ENCODE measurements around the gene POMP. TPM values are rescaled to one million over a fixed set of nuclear protein-coding genes. Genes with fewer than 3 reads are reported as not detected.

The POMP gene, protein sequence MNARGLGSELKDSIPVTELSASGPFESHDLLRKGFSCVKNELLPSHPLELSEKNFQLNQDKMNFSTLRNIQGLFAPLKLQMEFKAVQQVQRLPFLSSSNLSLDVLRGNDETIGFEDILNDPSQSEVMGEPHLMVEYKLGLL
- total RNA-seq, result 100 to 1,000 TPM; 107 to 132 TPM

DNA sequence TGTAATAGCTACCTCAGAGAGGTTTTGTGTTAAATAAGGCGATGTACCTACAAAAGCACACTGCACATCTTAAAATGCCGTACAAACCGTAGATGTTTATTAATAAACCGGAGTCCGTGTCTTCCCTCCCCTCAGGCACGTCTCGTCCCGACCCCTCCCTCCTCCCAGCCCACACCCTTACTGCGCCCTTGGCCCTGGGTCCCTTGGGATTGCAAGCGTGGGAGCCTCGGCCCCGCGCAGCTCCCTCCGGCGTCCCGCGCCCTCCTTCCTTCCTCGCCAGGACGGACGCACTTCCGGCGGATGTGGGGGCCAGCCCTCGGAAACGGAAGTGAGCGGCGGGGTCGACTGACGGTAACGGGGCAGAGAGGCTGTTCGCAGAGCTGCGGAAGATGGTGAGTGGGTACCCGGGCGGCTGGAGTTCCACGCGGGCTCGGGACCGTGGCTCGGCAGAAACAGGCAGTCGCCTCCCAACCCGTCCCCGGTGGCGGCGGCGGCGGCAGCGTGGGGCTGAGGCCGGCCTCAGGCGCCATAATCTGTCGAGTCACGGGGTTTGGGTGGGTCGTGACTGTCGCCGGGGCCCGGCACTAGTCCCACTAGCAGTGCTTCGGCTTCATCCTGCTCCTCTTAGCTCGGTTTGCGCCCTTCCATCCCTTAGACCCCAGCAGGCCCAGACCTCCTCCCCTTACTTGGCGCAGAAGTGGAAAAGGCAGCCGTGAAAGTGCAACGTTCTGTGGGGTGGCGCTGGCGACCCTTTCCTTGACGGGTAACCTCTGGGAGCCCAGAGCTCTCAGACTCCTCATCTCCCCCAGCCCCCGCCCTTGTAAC lies at the start of gene POMP:
POMP (plus strand) TSS at position 335 of the 825 bp plus-strand sequence; CDS start at position 390, 55 bp downstream.
- ATAC-seq, result peak; percentile 88
- H3K9me3 Mint-ChIP-seq (ENCODE audit: low read depth), result no peaks in the 10 kb centered on the region
- CTCF ChIA-PET, result interaction anchor here (0.6 to 2.0 kb wide), 7 partner anchors 16 to 331 kb away, joined by 3 to 8 read pairs (median 3); no protein-coding TSS in a partner anchor
- DNase-seq, result peak; percentile 95
- intact Hi-C loops (cut with DNase I, micrococcal nuclease), result loop anchor here (1.0 to 10.0 kb wide), 14 partner anchors 23 to 1234 kb away; partner anchors contain the start of genes PAN3 (in 2 of the 2), SLC46A3 (in 2 of the 2), GTF3A (in 1 of the 2) and LNX2 (in 1 of the 2)
- H3K27ac Mint-ChIP-seq, result peak within 1 kb of the TSS; percentile 98
- POLR2A ChIA-PET, result interaction anchor here (0.5 to 1.6 kb wide), 6 partner anchors 10 to 600 kb away, joined by 3 to 5 read pairs (median 4); no protein-coding TSS in a partner anchor
- H3K4me3 Mint-ChIP-seq, result peak within 1 kb of the TSS; percentile 99
- peaks cover 53% of the 10 kb centered on the region for H3K36me3 Mint-ChIP-seq (ENCODE audit: low read depth)
- peaks cover 59% of the 10 kb centered on the region for H3K4me1 Mint-ChIP-seq
- H3K27me3 Mint-ChIP-seq, result no peaks in the 10 kb centered on the region

DNA sequence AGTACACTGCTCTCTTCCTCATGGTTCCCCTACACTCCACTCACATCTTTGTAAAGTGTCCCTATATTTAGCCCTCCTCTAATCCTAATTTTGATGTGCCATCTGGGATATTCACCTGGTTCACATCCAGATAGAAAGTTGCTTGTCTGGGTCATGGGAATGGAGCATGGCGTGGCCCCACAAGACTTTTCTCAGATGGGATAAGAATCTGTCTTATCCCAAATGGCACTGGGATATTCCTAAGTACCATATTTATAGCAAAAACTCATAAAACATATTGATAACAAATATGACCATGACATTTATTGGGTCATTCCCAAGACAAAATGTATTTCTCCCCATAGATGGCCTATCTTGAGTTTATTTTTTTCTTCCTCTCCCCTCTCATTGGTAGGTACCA lies 49.5 kb upstream of the POMP start:
- no peak overlapping the region for H3K27ac Mint-ChIP-seq
- H3K4me1 Mint-ChIP-seq, result peaks cover 35% of the 10 kb centered on the region
- no peaks in the 10 kb centered on the region for H3K9me3 Mint-ChIP-seq (ENCODE audit: low read depth)
- no peak for ATAC-seq
- H3K36me3 Mint-ChIP-seq (ENCODE audit: low read depth), result no peaks in the 10 kb centered on the region
- H3K27me3 Mint-ChIP-seq, result no peaks in the 10 kb centered on the region
- intact Hi-C loops (cut with DNase I, micrococcal nuclease), result no loop called here
- no peak overlapping the region for H3K4me3 Mint-ChIP-seq
- CTCF ChIA-PET, result no interaction called here
- POLR2A ChIA-PET, result no interaction called here
- DNase-seq, result no peak

DNA sequence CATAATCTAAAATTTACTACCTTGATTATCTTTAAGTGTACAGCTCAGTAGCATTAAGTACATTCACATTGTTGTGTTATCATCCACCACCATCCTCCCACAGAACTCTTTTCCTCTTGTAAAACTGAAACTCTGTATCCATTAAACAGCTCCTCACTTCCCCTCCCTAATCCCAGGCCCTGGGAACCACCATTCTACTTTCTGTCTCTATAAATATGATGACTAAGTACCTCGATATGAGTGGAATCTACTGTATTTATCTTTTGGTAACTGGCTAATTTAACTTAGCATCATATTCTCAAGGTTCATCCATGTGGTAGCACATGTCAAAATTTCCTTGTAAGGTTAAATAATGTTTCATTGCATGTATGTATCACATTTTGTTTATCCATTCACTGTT lies 49.0 kb upstream of the POMP start:
- ChIA-PET CTCF (interaction anchor here (0.7 kb wide), 1 partner anchor 9 kb away, joined by 3 read pairs; no protein-coding TSS in a partner anchor), POLR2A (no interaction called here)
- Mint-ChIP-seq H3K4me3 (no peak overlapping the region), H3K27ac (no peak overlapping the region), H3K9me3 (ENCODE audit: low read depth) (no peaks in the 10 kb centered on the region), H3K4me1 (peaks cover 35% of the 10 kb centered on the region), H3K27me3 (no peaks in the 10 kb centered on the region), H3K36me3 (ENCODE audit: low read depth) (no peaks in the 10 kb centered on the region)
- no peak for DNase-seq
- ATAC-seq, result no peak
- intact Hi-C loops (cut with DNase I, micrococcal nuclease), result loop anchor here in 1 of 2 experiments (2.0 kb wide), 2 partner anchors 49 to 69 kb away; partner anchors contain the start of gene POMP

DNA sequence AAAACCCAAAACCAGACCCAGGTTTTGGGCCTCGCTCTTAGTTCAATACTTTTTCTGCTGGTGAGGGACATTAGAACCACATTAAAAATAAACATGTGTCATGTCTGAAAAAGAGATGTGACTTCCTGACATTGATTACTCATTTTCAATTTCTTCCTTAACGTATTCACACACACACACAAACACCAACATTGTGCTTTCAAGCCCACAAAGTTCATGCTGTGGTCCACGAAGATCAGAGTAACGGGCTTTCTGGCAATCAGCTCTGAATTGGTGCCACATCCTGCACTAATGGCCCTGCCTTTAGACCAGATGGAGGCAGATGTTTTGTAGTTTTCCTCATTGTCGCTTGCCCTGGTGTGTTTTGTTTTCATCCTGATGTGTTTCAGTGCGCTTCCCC lies 47.9 kb upstream of the POMP start:
- ChIA-PET CTCF (no interaction called here), POLR2A (interaction anchor here (0.6 kb wide), 2 partner anchors 50 to 745 kb away, joined by 3 read pairs; no protein-coding TSS in a partner anchor)
- DNase-seq (peak; percentile 28), ATAC-seq (peak; percentile 68)
- H3K36me3 Mint-ChIP-seq (ENCODE audit: low read depth), result no peaks in the 10 kb centered on the region
- intact Hi-C loops (cut with DNase I, micrococcal nuclease), result loop anchor here in 1 of 2 experiments (2.0 kb wide), 2 partner anchors 48 to 70 kb away; partner anchors contain the start of gene POMP
- no peaks in the 10 kb centered on the region for H3K9me3 Mint-ChIP-seq (ENCODE audit: low read depth)
- H3K4me1 Mint-ChIP-seq, result peaks cover 35% of the 10 kb centered on the region
- H3K27ac Mint-ChIP-seq, result peak overlapping the region; percentile 82
- H3K4me3 Mint-ChIP-seq, result no peak overlapping the region
- no peaks in the 10 kb centered on the region for H3K27me3 Mint-ChIP-seq

DNA sequence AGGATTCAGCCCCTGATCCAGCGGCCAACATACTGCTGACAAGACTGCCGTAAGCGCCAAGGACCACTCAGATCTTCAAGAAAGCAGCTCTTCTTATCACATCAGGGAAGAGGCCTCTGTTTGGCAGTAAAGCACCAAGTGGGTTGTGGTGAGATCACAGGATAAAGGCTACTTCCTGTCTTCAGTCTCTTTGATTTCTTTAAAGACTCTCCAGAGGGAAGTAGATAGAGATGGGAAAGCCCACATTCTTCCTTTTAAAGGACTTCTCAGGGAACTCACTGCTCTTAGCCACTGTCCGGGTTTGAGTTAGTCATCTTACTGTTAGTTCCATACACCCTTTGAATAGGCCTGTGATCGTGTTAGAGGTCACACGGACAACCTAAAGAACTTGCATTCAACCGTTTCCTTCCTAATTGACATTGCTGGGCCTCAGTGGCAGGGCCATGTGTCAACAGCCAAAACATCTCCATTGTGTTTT lies 47.2 kb upstream of the POMP start:
- peak overlapping the region; percentile 82 for H3K27ac Mint-ChIP-seq

DNA sequence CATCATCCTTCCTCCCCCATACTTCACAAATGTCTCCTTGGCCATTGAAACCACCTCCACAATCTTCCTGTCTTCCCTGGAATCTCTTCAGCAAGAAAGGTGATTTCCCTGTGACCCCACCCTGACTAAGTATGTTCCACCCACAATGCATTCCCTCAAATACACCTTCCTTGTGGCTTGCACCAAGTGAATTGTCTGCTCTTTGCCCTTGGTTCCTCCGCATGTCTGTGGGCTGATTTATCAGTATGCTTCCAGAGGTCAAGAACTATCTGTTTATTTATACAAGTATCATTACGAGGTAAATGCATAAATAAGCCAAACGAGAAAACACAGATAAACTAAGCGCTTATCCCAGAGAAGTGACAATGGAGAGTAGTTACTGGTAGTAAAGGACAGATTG lies 45.4 kb upstream of the POMP start:
- intact Hi-C loops (cut with DNase I, micrococcal nuclease), result no loop called here
- Mint-ChIP-seq H3K4me1 (peaks cover 35% of the 10 kb centered on the region), H3K9me3 (ENCODE audit: low read depth) (no peaks in the 10 kb centered on the region), H3K27me3 (peaks cover 2% of the 10 kb centered on the region), H3K36me3 (ENCODE audit: low read depth) (no peaks in the 10 kb centered on the region), H3K27ac (peak overlapping the region; percentile 6), H3K4me3 (no peak overlapping the region)
- ChIA-PET CTCF (no interaction called here), POLR2A (no interaction called here)
- no peak for ATAC-seq
- DNase-seq, result no peak

More for the DNA sequence above, 47.2 kb upstream of the POMP start:
- Mint-ChIP-seq H3K4me1 (peaks cover 35% of the 10 kb centered on the region), H3K4me3 (no peak overlapping the region), H3K9me3 (ENCODE audit: low read depth) (no peaks in the 10 kb centered on the region), H3K27me3 (peaks cover 1% of the 10 kb centered on the region), H3K36me3 (ENCODE audit: low read depth) (no peaks in the 10 kb centered on the region)
- ChIA-PET POLR2A (interaction anchor here (0.6 kb wide), 2 partner anchors 50 to 745 kb away, joined by 3 read pairs; no protein-coding TSS in a partner anchor), CTCF (no interaction called here)
- DNase-seq, result peak; percentile 24
- intact Hi-C loops (cut with DNase I, micrococcal nuclease), result loop anchor here in 1 of 2 experiments (2.0 kb wide), 2 partner anchors 47 to 71 kb away; partner anchors contain the start of gene POMP
- ATAC-seq, result peak; percentile 69

DNA sequence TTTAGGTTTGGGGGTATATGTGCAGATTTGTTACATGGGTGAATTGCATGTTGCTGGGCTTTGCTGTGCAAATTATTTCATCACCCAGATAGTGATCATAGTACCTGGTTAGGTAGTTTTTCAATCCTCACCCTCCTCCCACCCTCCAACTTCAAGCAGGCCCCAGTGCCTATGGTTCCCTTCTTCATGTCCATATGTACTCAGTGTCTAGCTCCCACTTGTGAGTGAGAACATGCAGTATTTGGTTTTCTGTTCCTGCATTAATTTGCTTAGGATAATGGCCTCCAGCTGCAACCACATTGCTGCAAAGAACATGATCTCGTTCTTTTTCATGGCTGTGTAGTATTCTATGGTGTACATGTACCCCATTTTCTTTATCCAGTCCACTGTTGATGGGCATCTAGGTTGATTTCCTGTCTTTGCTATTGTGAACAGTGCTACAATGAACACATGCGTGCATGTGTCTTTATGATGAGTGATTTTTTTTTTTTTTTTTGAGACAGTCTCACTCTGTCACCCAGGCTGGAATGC lies 42.9 kb upstream of the POMP start:
- no peak for DNase-seq
- intact Hi-C loops (cut with DNase I, micrococcal nuclease), result no loop called here
- ChIA-PET POLR2A (no interaction called here), CTCF (no interaction called here)
- H3K4me1 Mint-ChIP-seq, result peaks cover 22% of the 10 kb centered on the region
- ATAC-seq, result no peak
- no peaks in the 10 kb centered on the region for H3K9me3 Mint-ChIP-seq (ENCODE audit: low read depth)
- no peak overlapping the region for H3K4me3 Mint-ChIP-seq
- H3K27me3 Mint-ChIP-seq, result peaks cover 2% of the 10 kb centered on the region
- H3K36me3 Mint-ChIP-seq (ENCODE audit: low read depth), result no peaks in the 10 kb centered on the region
- no peak overlapping the region for H3K27ac Mint-ChIP-seq

DNA sequence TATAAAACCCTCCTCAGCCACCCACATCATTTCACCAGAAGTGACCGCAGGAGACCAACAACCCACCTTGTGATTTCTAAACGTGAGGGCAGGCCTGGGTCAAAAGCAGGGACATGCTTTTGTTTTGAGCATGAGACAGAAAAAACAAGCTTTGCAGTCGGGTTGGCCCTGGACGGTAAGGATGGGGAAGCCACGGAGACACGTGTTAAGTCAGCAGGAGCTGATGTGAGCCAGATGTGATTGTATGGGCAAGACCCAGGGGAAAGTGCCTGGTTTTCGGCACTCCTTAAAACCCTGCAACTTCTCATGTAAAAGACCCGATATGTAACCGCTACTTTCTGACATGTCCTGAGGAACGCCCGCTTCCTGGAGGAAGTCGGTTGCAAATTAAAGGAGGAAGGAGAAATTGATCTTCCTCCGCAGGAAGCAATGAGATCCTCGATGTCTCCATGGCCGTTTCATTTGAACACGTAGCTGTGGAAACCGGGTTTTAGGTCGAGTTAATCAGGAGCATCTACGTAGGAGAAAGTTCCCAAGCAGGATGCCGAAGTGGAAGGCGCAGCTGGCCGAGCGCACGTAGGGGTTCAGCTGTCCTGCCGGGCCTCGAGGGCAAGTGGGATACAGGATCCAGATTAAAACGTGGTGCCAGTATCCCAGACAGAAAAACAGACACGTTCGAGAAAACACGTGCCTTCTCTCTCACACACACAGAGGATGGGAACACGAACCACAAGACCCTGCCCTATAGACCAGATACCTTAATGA lies 40.5 kb upstream of the POMP start:
- DNase-seq, result no peak

DNA sequence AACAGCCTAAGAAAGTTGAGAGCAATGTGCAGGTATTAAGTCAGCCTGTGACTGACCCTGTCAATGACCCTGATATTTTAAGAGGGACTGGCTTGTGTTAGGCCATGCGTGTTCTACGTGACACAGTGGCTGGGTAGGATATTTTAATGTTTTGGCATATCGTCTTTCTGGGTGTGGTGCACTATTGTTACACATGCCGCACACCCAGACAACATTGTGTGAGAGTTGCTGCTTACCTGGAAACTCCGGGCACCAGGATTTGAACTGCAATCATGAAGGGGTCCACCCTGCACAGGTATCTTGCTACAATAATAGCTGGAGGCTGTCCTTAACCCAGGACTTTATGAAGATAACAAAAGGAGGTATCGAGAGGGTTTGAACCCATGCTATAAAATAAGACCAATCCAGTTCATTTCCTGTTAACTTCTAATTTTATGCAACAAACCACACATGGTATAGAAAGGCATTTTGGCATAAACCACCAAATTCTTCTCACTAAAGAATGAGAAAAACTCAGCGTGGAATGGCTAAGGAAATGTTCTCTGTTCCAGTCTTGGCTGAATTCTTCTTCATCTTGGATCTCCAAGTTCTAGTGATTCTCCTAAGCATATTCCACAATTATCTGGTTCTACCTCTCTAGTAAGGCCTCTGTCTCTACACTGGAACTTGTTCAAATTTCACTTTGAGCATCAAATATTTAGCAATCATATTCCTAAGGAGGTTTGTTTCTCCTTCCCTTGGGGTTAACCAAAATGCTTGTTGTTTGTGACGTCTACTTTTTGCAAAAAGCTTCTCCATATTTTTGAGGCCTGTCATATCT lies 38.7 kb upstream of the POMP start:
- Mint-ChIP-seq H3K4me3 (no peak overlapping the region), H3K27ac (no peak overlapping the region), H3K36me3 (ENCODE audit: low read depth) (no peaks in the 10 kb centered on the region), H3K4me1 (peaks cover 6% of the 10 kb centered on the region), H3K9me3 (ENCODE audit: low read depth) (no peaks in the 10 kb centered on the region), H3K27me3 (peaks cover 2% of the 10 kb centered on the region)
- ATAC-seq (no peak), DNase-seq (no peak)
- intact Hi-C loops (cut with DNase I, micrococcal nuclease), result no loop called here
- CTCF ChIA-PET, result interaction anchor here (0.5 to 0.6 kb wide), 3 partner anchors 12 to 184 kb away, joined by 3 read pairs; no protein-coding TSS in a partner anchor
- POLR2A ChIA-PET, result no interaction called here

More for the DNA sequence above, 40.5 kb upstream of the POMP start:
- no peak for ATAC-seq
- CTCF ChIA-PET, result interaction anchor here (0.8 to 0.9 kb wide), 3 partner anchors 10 to 329 kb away, joined by 3 to 6 read pairs (median 4); no protein-coding TSS in a partner anchor
- Mint-ChIP-seq H3K4me3 (no peak overlapping the region), H3K9me3 (ENCODE audit: low read depth) (no peaks in the 10 kb centered on the region), H3K27ac (no peak overlapping the region), H3K36me3 (ENCODE audit: low read depth) (no peaks in the 10 kb centered on the region), H3K27me3 (peaks cover 2% of the 10 kb centered on the region), H3K4me1 (peaks cover 2% of the 10 kb centered on the region)
- intact Hi-C loops (cut with DNase I, micrococcal nuclease), result no loop called here
- POLR2A ChIA-PET, result no interaction called here

DNA sequence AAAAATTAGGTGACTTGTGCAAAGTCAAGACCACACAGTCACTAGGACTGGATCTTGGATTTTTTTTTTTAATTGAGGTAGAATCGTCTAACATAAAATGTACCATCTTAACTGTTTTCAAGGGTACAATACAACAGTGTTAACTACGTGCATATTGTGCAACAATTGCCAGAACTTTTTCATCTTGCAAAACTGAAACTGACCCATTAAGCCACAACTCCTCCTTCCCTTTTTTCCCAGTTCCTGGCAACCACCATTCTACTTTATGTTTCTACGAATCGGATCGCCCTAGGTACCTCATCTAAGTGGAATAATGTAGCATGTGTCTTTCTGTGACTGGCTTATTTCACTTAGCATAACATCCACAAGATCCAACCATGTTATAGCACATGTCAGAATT lies 37.5 kb upstream of the POMP start:
- Mint-ChIP-seq H3K4me1 (peaks cover 6% of the 10 kb centered on the region), H3K27me3 (peaks cover 2% of the 10 kb centered on the region), H3K4me3 (no peak overlapping the region), H3K36me3 (ENCODE audit: low read depth) (no peaks in the 10 kb centered on the region), H3K9me3 (ENCODE audit: low read depth) (no peaks in the 10 kb centered on the region), H3K27ac (no peak overlapping the region)
- CTCF ChIA-PET, result no interaction called here
- DNase-seq, result no peak
- POLR2A ChIA-PET, result no interaction called here
- intact Hi-C loops (cut with DNase I, micrococcal nuclease), result no loop called here
- ATAC-seq, result no peak

Data from activated CD4-positive, alpha-beta T cell treated with anti-CD3 and anti-CD28 coated beads for 36 hours (primary cell).